T-cell (primary cell): ENCODE measurements around the gene USP21. TPM values are rescaled to one million over a fixed set of nuclear protein-coding genes. Genes with fewer than 3 reads are reported as not detected.
A peak's percentile ranks its signal among the peaks of the same experiment; 100 is the strongest.

Experiments used
- ATAC-seq, 4 experiments: fragments of 200-7000 bp in 3 of 4; fragments of 150-1000 bp in 1 of 4; cut with Tn5 transposase; replicated peaks in 1 of 4; 1 replicate in 3 of 4; 2 replicates in 1 of 4; pipeline ENCODE4 v1.10.0; 2021; ENCODE audit warnings: moderate library complexity in 3 of 4, mild to moderate bottlenecking in 2 of 4, moderate number of reproducible peaks in 1 of 4
- CTCF ChIA-PET, 2 donors: fragments of 300-600 bp; sonication (Branson Sonifier 250); formaldehyde crosslinking; loops; one replicate each; lab custom pipeline; 2022; ENCODE audit warnings: antibody characterized with exemption in 2 of 2; lab: Charles Lee
- POLR2A ChIA-PET, 2 donors: fragments of 300-600 bp; sonication (Branson Sonifier 250); formaldehyde crosslinking; loops; one replicate each; lab custom pipeline; 2022; ENCODE audit warnings: antibody characterized with exemption in 2 of 2; lab: Charles Lee
- DNase-seq, 35 experiments: peaks; one replicate each; pipeline versions ENCODE4 v3.0.0 to v3.0.0-alpha.2; 2013 to 2023
- H3K27ac ChIP-seq: one replicate; pipeline ENCODE4 v1.5.1; 2013; ENCODE audit warnings: low read length
- H3K27me3 ChIP-seq, 2 experiments: replicated peaks in 1 of 2; 1 replicate in 1 of 2; 2 replicates in 1 of 2; pipeline versions ENCODE4 v1.6.1 to v1.7.0; 2013; ENCODE audit warnings: low read length in 1 of 2, mixed read lengths in 1 of 2; ENCODE audit not compliant: control insufficient read depth in 2 of 2, insufficient read depth in 2 of 2; ENCODE audit errors: extremely low read depth in 1 of 2
- H3K36me3 ChIP-seq, 2 donors: 1 replicate in 1 of 2; 2 replicates in 1 of 2; pipeline versions ENCODE4 v1.6.1 to v1.7.0; 2013; ENCODE audit warnings: low read length in 1 of 2; ENCODE audit not compliant: control insufficient read depth in 2 of 2, insufficient read depth in 1 of 2; ENCODE audit errors: extremely low read depth in 1 of 2
- H3K4me1 ChIP-seq, 2 experiments: 1 replicate in 1 of 2; 2 replicates in 1 of 2; pipeline versions ENCODE4 v1.6.1 to v1.7.0; 2013; ENCODE audit warnings: low read length in 2 of 2, mixed read lengths in 1 of 2; ENCODE audit not compliant: insufficient read depth in 2 of 2, control insufficient read depth in 1 of 2; ENCODE audit errors: extremely low read depth in 1 of 2
- H3K4me3 ChIP-seq, 2 donors: 1 replicate in 1 of 2; 2 replicates in 1 of 2; pipeline versions ENCODE4 v1.5.1 to v1.7.0; 2013; ENCODE audit warnings: mild to moderate bottlenecking in 2 of 2, low read length in 1 of 2, moderate library complexity in 1 of 2; ENCODE audit not compliant: control insufficient read depth in 1 of 2; ENCODE audit errors: extremely low read depth in 1 of 2
- H3K9me3 ChIP-seq: 2 replicates; pipeline ENCODE4 v1.7.0; 2013
- H3K27ac Mint-ChIP-seq, 2 donors: one replicate each; pipeline ENCODE4 v1.8.0; 2020 to 2021; ENCODE audit warnings: mild to moderate bottlenecking in 2 of 2, mixed read lengths in 2 of 2
- H3K27me3 Mint-ChIP-seq, 2 donors: one replicate each; pipeline ENCODE4 v1.8.0; 2021 to 2022; ENCODE audit warnings: mixed read lengths in 2 of 2
- H3K36me3 Mint-ChIP-seq: one replicate; pipeline ENCODE4 v1.8.0; 2021; ENCODE audit warnings: mixed read lengths
- H3K4me1 Mint-ChIP-seq, 3 donors: one replicate each; pipeline ENCODE4 v1.8.0; 2020 to 2022; ENCODE audit warnings: mixed read lengths in 3 of 3, mild to moderate bottlenecking in 1 of 3
- H3K4me3 Mint-ChIP-seq, 3 donors: one replicate each; pipeline ENCODE4 v1.8.0; 2020 to 2022; ENCODE audit warnings: mild to moderate bottlenecking in 3 of 3, mixed read lengths in 3 of 3, moderate library complexity in 3 of 3
- H3K9me3 Mint-ChIP-seq, 3 donors: one replicate each; pipeline ENCODE4 v1.8.0; 2020 to 2022; ENCODE audit warnings: mixed read lengths in 3 of 3
- WGBS: methylation state at CpG from one replicate; pipeline ENCODE4 v1.1.5; 2013; ENCODE audit warnings: missing lambda C conversion rate; ENCODE audit not compliant: insufficient coverage; 5-methylcytosine and 5-hydroxymethylcytosine counted together
- total RNA-seq, 35 experiments: library from RNA in 6 of 35; stranded (reverse) in 6 of 35; fragments of 120-200 nt in 1 of 35; gene quantifications; one replicate each; pipeline versions ENCODE4 v1.2.1 to v1.2.4 and lab custom pipeline; 2013 to 2026

USP21 gene
- total RNA-seq, 5 donors from 2014 or later (not counting 1 experiment from before 2014, with no cell fraction given) = 37.4 to 69.0 (median 59.5) TPM

DNA sequence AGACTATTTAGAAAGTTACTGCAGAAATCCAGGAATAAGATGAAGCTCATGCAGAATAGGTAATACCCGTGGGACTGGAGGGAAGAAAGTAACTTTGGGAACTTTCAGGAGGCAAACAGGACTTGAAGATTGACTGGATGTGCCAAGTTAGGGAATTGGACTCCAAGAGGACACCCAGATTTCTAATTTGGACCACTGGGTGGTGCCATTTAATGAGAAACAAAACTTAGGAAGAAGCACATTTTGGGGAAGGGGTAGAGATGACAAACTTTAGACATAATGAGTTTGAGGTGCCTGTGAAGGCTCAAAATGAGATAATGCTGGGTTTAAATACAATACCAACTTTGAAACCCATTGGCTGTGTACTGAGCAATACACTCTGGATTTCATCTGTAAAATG, 21.3 kb downstream of the USP21 start:
- WGBS = 73% methylated on average over 1 of the region's 1 CpG
- Mint-ChIP-seq H3K27ac (peak overlapping the region; percentile 92 to 95), H3K27me3 (no peaks in the 10 kb centered on the region), H3K4me1 (peaks cover 78 to 87% (median 81%) of the 10 kb centered on the region in 3 donors), H3K9me3 (no peaks in the 10 kb centered on the region), H3K36me3 (peaks cover 11% of the 10 kb centered on the region), H3K4me3 (peak overlapping the region; percentile 29 to 50 (median 41))
- no peaks in the 10 kb centered on the region for H3K27me3 ChIP-seq
- H3K4me1 ChIP-seq = peaks cover 49 to 78% of the 10 kb centered on the region in 2 experiments
- DNase-seq (peak in 1 of 35 experiments; percentile 36), ATAC-seq (no peak)
- H3K27ac ChIP-seq = peak overlapping the region; percentile 89
- POLR2A ChIA-PET = interaction anchor here in 1 of 2 donors (0.5 kb wide), 1 partner anchor 83 kb away, joined by 3 read pairs; no protein-coding TSS in a partner anchor
- H3K9me3 ChIP-seq = no peaks in the 10 kb centered on the region
- H3K4me3 ChIP-seq = no peak overlapping the region
- CTCF ChIA-PET = interaction anchor here (0.8 to 2.3 kb wide), 5 partner anchors 10 to 112 kb away, joined by 3 to 13 read pairs (median 4); partner anchors contain the start of genes PPOX (in 2 of the 2) and TOMM40L (in 1 of the 2)
- H3K36me3 ChIP-seq = peaks cover 0 to 4% of the 10 kb centered on the region in 2 donors

DNA sequence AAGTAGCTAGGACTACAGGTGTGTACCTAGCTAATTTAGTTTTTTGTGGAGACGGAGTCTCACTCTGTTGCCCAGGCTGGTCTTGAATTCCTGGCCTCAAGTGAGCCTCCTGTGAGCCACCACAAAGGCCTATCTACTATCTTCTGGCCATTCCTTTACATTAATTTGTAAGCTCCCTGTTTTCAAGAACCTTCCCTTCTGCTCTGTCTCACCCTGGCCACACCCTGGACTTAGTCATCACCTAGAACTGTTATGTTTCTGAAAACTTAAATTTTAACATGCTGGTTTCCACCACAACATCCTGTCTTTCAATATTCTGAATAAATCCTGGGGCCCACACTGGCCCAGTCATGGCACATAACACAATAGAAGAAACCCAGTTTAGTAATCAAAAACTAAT, 22.9 kb downstream of the USP21 start:
- Mint-ChIP-seq H3K4me1 (peaks cover 81 to 87% (median 83%) of the 10 kb centered on the region in 3 donors), H3K9me3 (no peaks in the 10 kb centered on the region), H3K36me3 (peaks cover 5% of the 10 kb centered on the region), H3K4me3 (peak overlapping the region; percentile 55 to 76 (median 66)), H3K27ac (peak overlapping the region; percentile 97 to 98), H3K27me3 (no peaks in the 10 kb centered on the region)
- Histone ChIP-seq H3K27me3 (no peaks in the 10 kb centered on the region), H3K36me3 (no peaks in the 10 kb centered on the region), H3K4me1 (peaks cover 57 to 80% of the 10 kb centered on the region in 2 experiments), H3K27ac (peak overlapping the region; percentile 89), H3K9me3 (no peaks in the 10 kb centered on the region), H3K4me3 (peak overlapping the region in 1 of 2 donors; percentile 1)
- POLR2A ChIA-PET = interaction anchor here in 1 of 2 donors (0.8 to 1.3 kb wide), 3 partner anchors 17 to 50 kb away, joined by 3 to 7 read pairs (median 5); partner anchors contain the start of genes DEDD, PPOX and UFC1
- CTCF ChIA-PET = interaction anchor here (0.6 to 2.4 kb wide), 7 partner anchors 9 to 547 kb away, joined by 3 to 13 read pairs (median 4); partner anchors contain the start of genes NDUFS2 (in 1 of the 2), PPOX (in 1 of the 2) and TOMM40L (in 1 of the 2)
- ATAC-seq (peak; percentile 25 to 66 (median 60)), DNase-seq (peak in 29 of 35 experiments; percentile 29 to 71 (median 40))
- WGBS = no CpG with 5 or more reads among the region's 1 CpG

DNA sequence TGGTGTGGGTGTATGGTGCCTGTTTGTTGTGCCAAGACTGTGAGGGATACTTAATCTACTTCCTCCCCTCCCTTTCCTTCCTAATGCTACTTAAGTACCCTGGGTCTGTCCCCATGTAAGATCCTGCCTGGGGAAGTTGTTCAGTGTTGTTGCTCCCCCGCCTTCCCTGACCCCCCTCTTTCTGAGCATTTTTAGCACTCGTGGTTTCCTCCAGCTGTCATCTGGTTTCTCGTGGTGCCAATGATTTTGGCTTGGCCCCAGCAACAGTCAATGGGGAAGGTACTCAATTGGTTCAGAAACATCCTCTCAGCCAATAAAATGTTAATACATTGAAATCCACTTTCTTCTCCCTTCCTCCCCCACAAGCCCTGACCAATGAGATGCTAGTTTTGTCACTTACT, 26.0 kb downstream of the USP21 start:
- POLR2A ChIA-PET = interaction anchor here in 1 of 2 donors (1.3 kb wide), 1 partner anchor 19 kb away, joined by 13 read pairs; the partner anchor contains the start of gene PPOX
- Histone ChIP-seq H3K36me3 (no peaks in the 10 kb centered on the region), H3K27me3 (no peaks in the 10 kb centered on the region), H3K27ac (peak overlapping the region; percentile 89), H3K4me3 (peak overlapping the region; percentile 5 to 45), H3K4me1 (peaks cover 63 to 87% of the 10 kb centered on the region in 2 experiments), H3K9me3 (no peaks in the 10 kb centered on the region)
- WGBS = no CpG with 5 or more reads among the region's 3 CpGs
- Mint-ChIP-seq H3K36me3 (peaks cover 5% of the 10 kb centered on the region), H3K27ac (peak overlapping the region; percentile 95), H3K27me3 (no peaks in the 10 kb centered on the region), H3K9me3 (no peaks in the 10 kb centered on the region), H3K4me1 (peaks cover 81 to 86% (median 84%) of the 10 kb centered on the region in 3 donors), H3K4me3 (peak overlapping the region; percentile 76 to 78 (median 76))
- DNase-seq (peak; percentile 60 to 91 (median 80)), ATAC-seq (peak; percentile 74 to 89 (median 75))
- CTCF ChIA-PET = interaction anchor here in 1 of 2 donors (0.6 to 2.3 kb wide), 6 partner anchors 15 to 121 kb away, joined by 3 to 19 read pairs (median 4); partner anchors contain the start of gene TOMM40L

DNA sequence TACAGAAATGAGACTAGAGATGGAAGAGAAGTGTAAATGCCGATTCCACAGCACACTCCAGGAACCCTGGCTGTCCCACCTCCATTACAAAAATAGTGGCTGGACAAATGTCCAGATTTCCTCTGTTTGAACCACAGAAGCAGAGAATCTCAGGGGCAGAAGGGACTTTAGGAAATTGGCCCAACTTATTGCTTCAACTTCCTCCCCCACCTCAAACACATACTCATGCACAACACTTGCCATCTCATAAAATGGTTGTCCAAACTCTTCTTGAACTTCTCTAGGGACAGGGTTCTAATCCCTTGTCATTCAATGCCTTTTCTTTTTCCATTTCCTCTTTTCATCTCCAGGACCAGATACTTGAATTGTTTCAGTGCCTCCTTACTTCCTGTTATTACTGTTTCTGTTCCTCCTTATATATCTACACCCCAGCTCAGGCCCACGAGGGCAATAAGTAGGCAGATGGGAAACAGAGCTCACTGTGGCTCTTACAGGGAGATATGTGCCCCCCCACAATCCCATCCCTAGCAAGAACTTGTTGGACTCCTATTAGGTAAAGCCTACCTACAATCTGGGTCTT, 26.5 kb downstream of the USP21 start:
- ATAC-seq (peak; percentile 2 to 4 (median 3)), DNase-seq (peak in 1 of 35 experiments; percentile 30)
- WGBS = no CpG with 5 or more reads among the region's 2 CpGs
- Mint-ChIP-seq H3K9me3 (no peaks in the 10 kb centered on the region), H3K27me3 (no peaks in the 10 kb centered on the region), H3K27ac (peak overlapping the region; percentile 95), H3K36me3 (peaks cover 5% of the 10 kb centered on the region), H3K4me3 (peak overlapping the region; percentile 76 to 78 (median 76)), H3K4me1 (peaks cover 78 to 81% (median 80%) of the 10 kb centered on the region in 3 donors)
- Histone ChIP-seq H3K27me3 (no peaks in the 10 kb centered on the region), H3K4me3 (peak overlapping the region; percentile 15 to 18), H3K4me1 (peaks cover 61 to 86% of the 10 kb centered on the region in 2 experiments), H3K27ac (peak overlapping the region; percentile 89), H3K9me3 (no peaks in the 10 kb centered on the region), H3K36me3 (no peaks in the 10 kb centered on the region)
- ChIA-PET CTCF (interaction anchor here (0.6 to 2.3 kb wide), 7 partner anchors 15 to 120 kb away, joined by 3 to 19 read pairs (median 4); partner anchors contain the start of gene TOMM40L (in 1 of the 2)), POLR2A (interaction anchor here (0.5 to 1.3 kb wide), 3 partner anchors 19 to 86 kb away, joined by 3 to 13 read pairs (median 5); partner anchors contain the start of genes PPOX (in 1 of the 2) and UFC1 (in 1 of the 2))

DNA sequence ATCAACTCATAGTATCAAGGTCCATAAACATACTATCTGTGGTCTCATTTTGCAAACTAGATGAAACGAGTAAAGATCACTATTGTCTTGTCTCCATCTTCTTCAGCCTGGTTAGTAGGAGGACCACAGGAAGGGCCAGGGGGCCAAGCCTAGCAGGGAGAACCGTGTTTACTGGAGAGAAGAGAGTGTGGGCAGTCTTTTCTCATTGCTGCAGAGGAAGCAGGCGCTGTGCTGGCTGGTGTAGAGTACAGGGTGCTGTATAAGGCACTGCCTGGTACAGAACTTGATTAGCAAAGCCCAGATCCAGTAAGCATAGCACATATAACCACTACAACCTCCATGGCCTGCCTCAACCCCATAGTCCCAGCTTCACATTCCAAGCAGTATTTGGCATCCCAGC, 28.0 kb downstream of the USP21 start:
- no peaks in the 10 kb centered on the region for H3K9me3 ChIP-seq
- 50% methylated on average over 2 of the region's 3 CpGs for WGBS
- ATAC-seq (no peak), DNase-seq (no peak)
- H3K4me1 Mint-ChIP-seq = peaks cover 72 to 77% (median 73%) of the 10 kb centered on the region in 3 donors
- H3K4me3 Mint-ChIP-seq = peak overlapping the region in 2 of 3 donors; percentile 17 to 76
- no peaks in the 10 kb centered on the region for H3K27me3 ChIP-seq
- H3K4me3 ChIP-seq = no peak overlapping the region
- H3K27ac ChIP-seq = peak overlapping the region; percentile 89
- H3K36me3 Mint-ChIP-seq = peaks cover under 1% of the 10 kb centered on the region
- POLR2A ChIA-PET = no interaction called here
- peaks cover 46 to 80% of the 10 kb centered on the region in 2 experiments for H3K4me1 ChIP-seq
- no peaks in the 10 kb centered on the region for H3K36me3 ChIP-seq
- CTCF ChIA-PET = interaction anchor here (0.6 to 0.7 kb wide), 3 partner anchors 34 to 310 kb away, joined by 3 to 8 read pairs (median 3); no protein-coding TSS in a partner anchor
- H3K9me3 Mint-ChIP-seq = no peaks in the 10 kb centered on the region
- H3K27ac Mint-ChIP-seq = peak overlapping the region; percentile 95
- H3K27me3 Mint-ChIP-seq = no peaks in the 10 kb centered on the region

DNA sequence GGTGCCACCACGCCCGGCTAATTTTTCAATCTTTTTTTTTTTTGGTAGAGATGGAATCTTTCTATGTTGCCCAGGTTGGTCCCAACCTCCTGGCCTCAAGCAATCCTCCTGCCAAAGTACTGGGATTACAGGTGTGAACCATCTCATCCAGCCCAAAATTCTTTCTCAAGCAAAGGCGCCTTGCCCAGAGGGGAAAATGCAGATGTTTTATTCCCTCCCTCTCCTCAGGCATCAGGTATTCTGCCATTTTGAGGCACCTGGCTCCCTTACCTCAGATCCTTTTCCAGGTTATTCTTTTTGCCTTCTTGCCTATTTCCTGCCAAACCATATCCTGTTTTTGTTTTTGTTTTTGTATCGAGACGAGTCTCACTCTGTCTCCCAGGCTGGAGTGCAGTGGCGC, 29.1 kb downstream of the USP21 start:
- H3K4me3 Mint-ChIP-seq = peak overlapping the region in 1 of 3 donors; percentile 25
- H3K27me3 Mint-ChIP-seq = no peaks in the 10 kb centered on the region

More for the DNA sequence above, 29.1 kb downstream of the USP21 start:
- Histone ChIP-seq H3K4me1 (peaks cover 43 to 80% of the 10 kb centered on the region in 2 experiments), H3K36me3 (no peaks in the 10 kb centered on the region), H3K27ac (peak overlapping the region; percentile 32), H3K9me3 (no peaks in the 10 kb centered on the region), H3K27me3 (no peaks in the 10 kb centered on the region), H3K4me3 (no peak overlapping the region)
- no peaks in the 10 kb centered on the region for H3K9me3 Mint-ChIP-seq
- WGBS = 60% methylated on average over 2 of the region's 6 CpGs
- no peak for DNase-seq
- ATAC-seq = no peak
- peaks cover 71 to 77% (median 72%) of the 10 kb centered on the region in 3 donors for H3K4me1 Mint-ChIP-seq
- H3K27ac Mint-ChIP-seq = peak overlapping the region; percentile 90 to 94
- ChIA-PET POLR2A (interaction anchor here in 1 of 2 donors (0.7 kb wide), 1 partner anchor 14 kb away, joined by 6 read pairs; no protein-coding TSS in a partner anchor), CTCF (interaction anchor here in 1 of 2 donors (0.7 kb wide), 1 partner anchor 578 kb away, joined by 5 read pairs; no protein-coding TSS in a partner anchor)
- no peaks in the 10 kb centered on the region for H3K36me3 Mint-ChIP-seq
